SKM-1 (cell line): ENCODE data around the gene TNFSF11.
A peak's percentile ranks its signal among the peaks of the same experiment; 100 is the strongest.
"Not testable (repeated sequence)": the region's sequence is repeated elsewhere in the genome, so short reads cannot be mapped to it uniquely, and the experiment has no call there.

ENCODE experiments used
- DNase-seq: peaks from one replicate; lab custom pipeline; 2025; ENCODE audit not compliant: unreplicated experiment; lab: John Stamatoyannopoulos, UW

Gene TNFSF11

GRCh38 chr13:42574011-42574410 is at the start of gene TNFSF11:
Gene TNFSF11 (plus strand): TSS chr13:42574152. CDS start chr13:42574304, 152 bp downstream.
- no peak for DNase-seq

GRCh38 chr13:42524487-42525034 is 49.4 kb upstream of the TNFSF11 start:
- DNase-seq: no peak

DNA sequence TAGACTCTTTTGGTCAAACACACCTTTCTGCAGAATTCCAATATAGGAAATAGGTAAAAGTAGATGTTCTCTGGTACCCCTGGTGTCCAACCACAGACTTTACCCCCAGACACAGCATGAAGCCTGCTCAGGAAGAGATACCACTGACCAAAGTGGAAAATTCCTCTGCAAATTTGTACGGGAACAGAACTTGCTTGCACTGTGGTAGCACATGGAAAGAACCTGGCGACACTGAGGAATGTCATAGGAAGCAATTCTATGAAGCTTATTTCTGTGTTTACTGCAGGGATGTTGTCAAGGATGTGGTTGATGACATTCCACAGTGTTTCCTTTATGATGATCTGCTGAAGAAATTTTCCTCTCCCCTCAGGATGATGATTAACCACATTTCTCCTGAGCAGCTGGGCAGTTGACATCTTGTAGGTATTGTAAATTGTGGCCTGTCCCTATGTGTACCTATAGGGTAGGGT is 48.9 kb upstream of the TNFSF11 start:
- no peak for DNase-seq

- DNase-seq: no peak
These were observed 47.7 kb upstream of the TNFSF11 start for GRCh38 chr13:42526276-42526675.

GRCh38 chr13:42526804-42527203 is 47.1 kb upstream of the TNFSF11 start:
- no peak for DNase-seq

GRCh38 chr13:42532561-42533335 is 41.2 kb upstream of the TNFSF11 start:
- no peak for DNase-seq

DNA sequence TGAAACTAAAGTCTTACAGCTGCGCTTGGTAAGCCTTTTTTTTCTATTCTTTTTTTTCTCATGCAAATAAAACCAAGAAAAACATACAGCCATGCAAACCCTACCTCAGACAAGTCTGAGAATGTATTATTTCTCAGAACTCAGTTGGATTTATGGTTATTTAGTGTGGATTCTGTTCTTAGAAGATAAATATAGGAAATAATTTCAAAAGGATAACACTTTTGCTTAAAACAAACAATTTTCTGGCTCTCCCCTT is 40.7 kb upstream of the TNFSF11 start:
- DNase-seq: no peak

DNA sequence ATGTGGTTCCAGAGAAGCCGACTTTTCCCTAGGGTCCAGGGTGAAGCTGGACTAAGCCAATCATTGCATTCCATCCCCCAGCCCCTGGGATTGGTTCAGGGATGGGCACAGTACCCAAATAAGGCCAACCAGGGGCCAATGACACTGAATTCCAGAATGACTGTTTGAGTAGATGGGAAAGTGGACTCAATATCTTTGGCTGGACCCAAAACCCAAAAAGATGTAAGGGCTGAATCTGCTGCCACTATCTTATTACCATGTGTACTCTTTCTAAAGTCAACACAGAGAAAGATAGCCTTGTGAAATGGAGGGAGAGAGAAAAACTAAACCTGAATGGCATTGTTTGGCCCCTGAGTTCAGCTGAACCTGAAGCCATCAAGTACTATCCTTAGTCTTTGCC is 39.2 kb upstream of the TNFSF11 start:
- DNase-seq: no peak

DNA sequence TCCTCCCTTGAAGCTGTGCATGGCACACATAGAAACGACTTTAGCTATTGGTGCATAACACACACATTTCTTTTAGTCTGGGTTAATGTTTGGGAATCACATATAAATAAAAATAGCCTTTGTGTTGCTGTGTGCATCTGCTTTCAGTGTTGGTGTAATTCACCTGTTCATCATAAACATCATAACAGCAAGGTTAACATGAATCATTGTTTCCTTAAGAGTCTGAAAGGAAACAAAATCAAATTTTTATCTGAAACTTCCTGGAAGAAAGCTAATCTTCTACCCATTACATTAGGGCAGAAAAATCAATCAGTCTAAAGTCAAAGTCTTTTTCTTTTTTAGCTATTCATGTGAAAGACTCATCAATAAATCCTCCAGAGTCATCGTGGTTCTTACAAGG is 35.0 kb upstream of the TNFSF11 start:
- no peak for DNase-seq

DNA sequence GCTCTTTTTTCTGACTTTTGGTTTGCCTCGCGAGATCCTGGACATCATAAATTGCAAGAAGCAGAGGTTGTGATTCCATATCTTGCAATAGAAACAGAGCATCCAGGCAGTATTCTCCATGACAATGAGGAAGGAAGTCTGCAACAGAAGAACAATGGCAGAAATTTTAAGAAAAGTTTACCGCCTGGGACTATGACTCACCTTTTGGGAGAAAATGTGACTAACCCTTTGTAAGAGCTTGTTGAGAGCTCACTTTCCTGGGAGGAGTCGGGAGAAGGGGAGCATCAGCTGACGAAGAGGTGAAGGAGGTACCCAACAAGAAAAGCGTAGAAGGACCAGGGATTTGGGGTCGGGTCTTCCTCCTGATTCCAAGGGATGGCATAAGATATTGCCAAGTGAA is 34.3 kb upstream of the TNFSF11 start:
- no peak for DNase-seq

DNA sequence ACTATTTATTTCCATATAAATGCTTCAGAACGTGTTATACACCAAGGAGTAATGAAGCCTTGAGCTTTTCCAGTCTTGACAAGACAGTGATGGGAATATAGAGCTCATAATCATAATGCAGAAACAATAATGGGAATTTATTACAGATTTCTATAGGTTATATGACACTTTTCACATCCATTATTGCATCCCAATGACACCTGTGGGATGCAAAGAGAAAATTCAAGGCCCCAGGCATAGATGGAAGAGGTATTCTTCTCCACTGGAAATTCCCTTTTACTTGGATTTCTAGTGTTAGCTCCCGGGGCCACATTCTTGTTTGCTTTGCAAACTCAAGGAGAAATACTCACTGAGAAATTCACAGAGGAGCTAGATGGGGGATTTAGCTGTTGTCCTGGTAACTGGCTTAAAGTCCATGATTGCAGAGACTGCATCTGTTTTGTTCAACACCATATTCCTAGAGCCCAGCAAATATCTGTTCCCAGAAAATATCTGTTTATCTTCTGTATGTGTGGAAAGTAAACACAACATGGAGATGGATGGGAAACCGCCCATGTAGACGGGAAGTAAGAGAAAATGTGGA is 30.6 kb upstream of the TNFSF11 start:
- DNase-seq: no peak

GRCh38 chr13:42544246-42544926 is 29.6 kb upstream of the TNFSF11 start:
- no peak for DNase-seq

GRCh38 chr13:42545842-42546241 is 28.1 kb upstream of the TNFSF11 start:
- no peak for DNase-seq

DNA sequence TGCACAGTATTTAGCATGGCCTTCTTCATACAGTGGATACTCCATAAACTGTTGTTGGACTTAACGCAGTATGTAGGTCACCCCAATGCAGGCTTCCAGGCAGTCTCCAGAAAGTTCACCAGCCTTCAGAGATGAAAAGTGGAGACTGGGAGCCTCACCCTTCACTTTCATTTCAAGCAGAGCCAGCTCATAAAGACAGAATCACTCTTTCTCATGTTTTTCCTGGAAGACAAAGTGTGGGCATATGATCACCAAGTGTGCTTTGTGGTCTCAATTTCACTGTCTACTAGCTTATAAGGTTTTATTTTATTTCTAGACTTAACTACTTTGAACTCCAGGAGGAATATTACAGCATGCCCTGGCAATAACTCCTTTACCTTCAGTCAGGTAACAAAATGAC is 26.3 kb upstream of the TNFSF11 start:
- no peak for DNase-seq

GRCh38 chr13:42548731-42549551 is 25.0 kb upstream of the TNFSF11 start:
- peak; percentile 43 for DNase-seq

- no peak for DNase-seq
These were observed 24.4 kb upstream of the TNFSF11 start for GRCh38 chr13:42549552-42549936.

DNA sequence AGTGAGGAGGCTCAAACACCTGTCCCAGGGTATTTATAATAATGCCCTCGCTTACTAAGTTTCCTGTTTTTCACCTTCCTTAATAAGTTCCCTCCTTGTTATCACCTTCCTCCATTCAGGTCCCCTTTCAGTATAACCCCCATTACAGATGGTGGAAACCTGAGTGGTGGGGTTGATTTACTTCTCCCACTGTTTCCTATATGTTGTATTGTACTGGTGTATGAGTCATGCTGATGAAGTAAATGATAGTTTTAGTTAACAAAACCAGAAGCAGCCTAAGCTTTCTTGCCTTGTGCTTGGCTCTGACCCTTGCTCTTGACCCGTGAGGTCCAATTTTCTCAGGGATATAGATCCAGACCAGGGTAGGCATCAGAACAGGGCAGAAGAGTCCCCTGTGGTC is 22.3 kb upstream of the TNFSF11 start:
- no peak for DNase-seq

GRCh38 chr13:42553098-42554046 is 20.6 kb upstream of the TNFSF11 start:
- DNase-seq: no peak

GRCh38 chr13:42559057-42559456 is 14.9 kb upstream of the TNFSF11 start:
- DNase-seq: no peak

- DNase-seq: not testable (repeated sequence)
These were observed 14.3 kb upstream of the TNFSF11 start for GRCh38 chr13:42559573-42560218.
